Measurements from ENCODE around the gene ZNF207. TPM values are rescaled to one million over a fixed set of nuclear protein-coding genes. Genes with fewer than 3 reads are reported as not detected.

ZNF207 gene
- total and polyA plus RNA-seq, 2 experiments from 2014 or later, result 171 to 240 TPM

- H3K27ac Mint-ChIP-seq, result no peak overlapping the region
- DNase-seq (ENCODE audit: low spot score), result no peak
- no peaks in the 10 kb centered on the region for H3K9me2 ChIP-seq (ENCODE audit: insufficient read depth)
- peaks cover 2% of the 10 kb centered on the region for H3K27me3 Mint-ChIP-seq (ENCODE audit: insufficient read depth, low read depth, poor library complexity)
- TF ChIP-seq ZNF114 (CRISPR knock-in tag; IDR thresholded peaks at IDR 0.05), result no peak
- no peak for TF ChIP-seq ETS1 (IDR thresholded peaks at IDR 0.05)
- TF ChIP-seq CTCF (conservative IDR thresholded peaks at IDR 0.05; ENCODE audit: low read depth in 2 of 2), result no peak
- no peaks in the 10 kb centered on the region for H4K20me1 ChIP-seq (replicated peaks; ENCODE audit: insufficient read depth)
- peaks cover 10% of the 10 kb centered on the region for H3K4me1 ChIP-seq (ENCODE audit: insufficient read depth)
- H3K4me2 ChIP-seq, result no peak overlapping the region
- peaks cover 10% of the 10 kb centered on the region; the same call in 2 of the 3 replicates for H3K36me3 Mint-ChIP-seq (ENCODE audit: low read depth)
- no peak overlapping the region for H3K27ac ChIP-seq (ENCODE audit: low read depth)
- no peak overlapping the region for H3K4me3 ChIP-seq
- peaks cover 6% of the 10 kb centered on the region; the same call in 1 of the 2 replicates for H3K36me3 ChIP-seq (ENCODE audit: insufficient read depth)
- H3K27me3 ChIP-seq (ENCODE audit: insufficient read depth), result no peaks in the 10 kb centered on the region
- no peak overlapping the region for H3K4me3 Mint-ChIP-seq
- no peaks in the 10 kb centered on the region for H3K9me3 Mint-ChIP-seq
- no peak for ATAC-seq
- no peaks in the 10 kb centered on the region for H3F3A ChIP-seq (replicated peaks; ENCODE audit: low read depth)
- H3K79me2 ChIP-seq (replicated peaks; ENCODE audit: insufficient read depth), result no peaks in the 10 kb centered on the region
- H3K4me1 Mint-ChIP-seq, result peaks cover 18% of the 10 kb centered on the region
- H2AFZ ChIP-seq, result no peak overlapping the region
Observed at GRCh38 chr17:32327911-32328310, 22.0 kb upstream of the ZNF207 start.

- Histone ChIP-seq H3K27ac (ENCODE audit: low read depth) (no peak overlapping the region), H4K20me1 (replicated peaks; ENCODE audit: insufficient read depth) (no peaks in the 10 kb centered on the region; the same call in 1 of the 2 replicates), H3K4me1 (ENCODE audit: insufficient read depth) (no peaks in the 10 kb centered on the region), H3F3A (replicated peaks; ENCODE audit: low read depth) (no peaks in the 10 kb centered on the region), H3K27me3 (ENCODE audit: insufficient read depth) (no peaks in the 10 kb centered on the region), H3K9me2 (ENCODE audit: insufficient read depth) (no peaks in the 10 kb centered on the region), H3K4me2 (no peak overlapping the region), H3K4me3 (no peak overlapping the region), H3K36me3 (ENCODE audit: insufficient read depth) (peaks cover 25% of the 10 kb centered on the region), H2AFZ (no peak overlapping the region), H3K79me2 (replicated peaks; ENCODE audit: insufficient read depth) (no peaks in the 10 kb centered on the region)
- Mint-ChIP-seq H3K27ac (no peak overlapping the region), H3K4me1 (no peaks in the 10 kb centered on the region), H3K9me3 (no peaks in the 10 kb centered on the region), H3K36me3 (ENCODE audit: low read depth) (peaks cover 29% of the 10 kb centered on the region), H3K27me3 (ENCODE audit: insufficient read depth, low read depth, poor library complexity) (peaks cover 2% of the 10 kb centered on the region), H3K4me3 (no peak overlapping the region)
- ATAC-seq (no peak), DNase-seq (ENCODE audit: low spot score) (no peak)
- TF ChIP-seq ZNF331 (CRISPR knock-in tag; IDR thresholded peaks at IDR 0.05; ENCODE audit: low read depth) (no peak), JUNB (IDR thresholded peaks at IDR 0.05; ENCODE audit: unreplicated experiment) (no peak), REST (IDR thresholded peaks at IDR 0.05; ENCODE audit: unreplicated experiment) (no peak), ZNF114 (CRISPR knock-in tag; IDR thresholded peaks at IDR 0.05) (no peak), CREB1 (CRISPR knock-in tag; IDR thresholded peaks at IDR 0.05; ENCODE audit: low read depth) (no peak)
Observed at GRCh38 chr17:32330147-32330546, 19.8 kb upstream of the ZNF207 start.

Data from GM23338 (cell line).